ENCODE measurements around the gene MYO18A. TPM values are rescaled to one million over a fixed set of nuclear protein-coding genes. Genes with fewer than 3 reads are reported as not detected.

Gene MYO18A
- total and polyA plus RNA-seq, 9 donors, result 23.0 to 53.9 (median 31.7) TPM

DNA sequence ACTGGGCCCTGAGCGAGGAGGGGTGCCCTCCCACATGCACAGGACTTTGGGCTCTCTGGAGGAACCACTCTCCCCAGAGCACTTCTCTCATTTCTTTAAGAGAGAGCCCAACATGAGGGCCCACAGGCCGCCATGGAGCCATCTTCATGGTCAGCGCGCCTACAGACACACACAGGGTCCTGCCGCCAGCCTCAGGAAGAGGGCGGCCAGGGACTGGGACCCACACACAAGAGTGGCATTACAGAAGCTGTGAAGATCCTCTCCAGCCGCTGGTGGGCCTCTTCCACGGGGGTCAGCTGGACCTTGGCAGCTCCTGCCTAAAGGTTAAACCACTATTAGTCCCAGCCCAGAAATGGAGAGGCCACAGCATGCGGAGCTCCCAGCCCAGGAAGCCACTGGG is 54.5 kb downstream of the MYO18A start:
- no peak overlapping the region for H3K4me3 ChIP-seq
- DNase-seq, result no peak
- H3K9me3 ChIP-seq, result no peaks in the 10 kb centered on the region
- H3K27ac ChIP-seq, result no peak overlapping the region
- WGBS, 3 donors, result 83 to 91% (median 84%) methylated on average over 8 to 9 of the region's 9 CpGs
- intact Hi-C loops (cut with DNase I), result loop anchor here in 1 of 4 donors (5.0 to 10.0 kb wide), 2 partner anchors 92 to 159 kb away; no protein-coding TSS in a partner anchor
- H3K27me3 ChIP-seq, result no peaks in the 10 kb centered on the region
- no peaks in the 10 kb centered on the region for H3K4me1 ChIP-seq (ENCODE audit: insufficient read depth)
- no peaks in the 10 kb centered on the region for H3K36me3 ChIP-seq
- TF ChIP-seq EP300 (IDR thresholded peaks at IDR 0.05) (no peak), POLR2A (IDR thresholded peaks at IDR 0.05) (no peak)
- TF ChIP-seq, protein P1, sequence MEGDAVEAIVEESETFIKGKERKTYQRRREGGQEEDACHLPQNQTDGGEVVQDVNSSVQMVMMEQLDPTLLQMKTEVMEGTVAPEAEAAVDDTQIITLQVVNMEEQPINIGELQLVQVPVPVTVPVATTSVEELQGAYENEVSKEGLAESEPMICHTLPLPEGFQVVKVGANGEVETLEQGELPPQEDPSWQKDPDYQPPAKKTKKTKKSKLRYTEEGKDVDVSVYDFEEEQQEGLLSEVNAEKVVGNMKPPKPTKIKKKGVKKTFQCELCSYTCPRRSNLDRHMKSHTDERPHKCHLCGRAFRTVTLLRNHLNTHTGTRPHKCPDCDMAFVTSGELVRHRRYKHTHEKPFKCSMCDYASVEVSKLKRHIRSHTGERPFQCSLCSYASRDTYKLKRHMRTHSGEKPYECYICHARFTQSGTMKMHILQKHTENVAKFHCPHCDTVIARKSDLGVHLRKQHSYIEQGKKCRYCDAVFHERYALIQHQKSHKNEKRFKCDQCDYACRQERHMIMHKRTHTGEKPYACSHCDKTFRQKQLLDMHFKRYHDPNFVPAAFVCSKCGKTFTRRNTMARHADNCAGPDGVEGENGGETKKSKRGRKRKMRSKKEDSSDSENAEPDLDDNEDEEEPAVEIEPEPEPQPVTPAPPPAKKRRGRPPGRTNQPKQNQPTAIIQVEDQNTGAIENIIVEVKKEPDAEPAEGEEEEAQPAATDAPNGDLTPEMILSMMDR (IDR thresholded peaks at IDR 0.05), result no peak

DNA sequence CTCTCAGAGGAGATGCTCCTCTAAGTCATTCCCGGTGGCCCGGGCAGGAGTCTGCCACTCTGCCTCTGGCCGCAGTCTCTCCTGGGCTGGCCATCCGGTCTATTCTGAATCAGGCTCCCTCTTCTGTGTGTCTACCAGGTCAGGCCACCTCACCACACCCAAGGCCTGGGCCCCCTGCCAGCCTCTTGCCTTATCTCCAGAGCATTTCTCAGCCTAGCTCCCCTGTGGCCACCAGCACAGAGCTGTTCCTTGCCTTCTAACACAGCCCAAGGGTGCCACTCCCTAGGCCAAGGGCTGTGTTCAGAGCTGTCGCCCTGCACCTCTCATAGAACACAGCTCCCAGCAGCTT is 55.3 kb downstream of the MYO18A start:
- no peaks in the 10 kb centered on the region for H3K4me1 ChIP-seq (ENCODE audit: insufficient read depth)
- no peaks in the 10 kb centered on the region for H3K36me3 ChIP-seq
- intact Hi-C loops (cut with DNase I), result loop anchor here in 1 of 4 donors (5.0 to 10.0 kb wide), 2 partner anchors 92 to 160 kb away; no protein-coding TSS in a partner anchor
- no peaks in the 10 kb centered on the region for H3K9me3 ChIP-seq
- WGBS, 3 donors, result 83 to 93% (median 88%) methylated on average over 5 of the region's 5 CpGs
- no peak overlapping the region for H3K4me3 ChIP-seq
- TF ChIP-seq, protein P1 (IDR thresholded peaks at IDR 0.05), result no peak
- TF ChIP-seq EP300 (IDR thresholded peaks at IDR 0.05) (no peak), POLR2A (IDR thresholded peaks at IDR 0.05) (no peak)
- no peak overlapping the region for H3K27ac ChIP-seq
- DNase-seq, result no peak
- no peaks in the 10 kb centered on the region for H3K27me3 ChIP-seq

DNA sequence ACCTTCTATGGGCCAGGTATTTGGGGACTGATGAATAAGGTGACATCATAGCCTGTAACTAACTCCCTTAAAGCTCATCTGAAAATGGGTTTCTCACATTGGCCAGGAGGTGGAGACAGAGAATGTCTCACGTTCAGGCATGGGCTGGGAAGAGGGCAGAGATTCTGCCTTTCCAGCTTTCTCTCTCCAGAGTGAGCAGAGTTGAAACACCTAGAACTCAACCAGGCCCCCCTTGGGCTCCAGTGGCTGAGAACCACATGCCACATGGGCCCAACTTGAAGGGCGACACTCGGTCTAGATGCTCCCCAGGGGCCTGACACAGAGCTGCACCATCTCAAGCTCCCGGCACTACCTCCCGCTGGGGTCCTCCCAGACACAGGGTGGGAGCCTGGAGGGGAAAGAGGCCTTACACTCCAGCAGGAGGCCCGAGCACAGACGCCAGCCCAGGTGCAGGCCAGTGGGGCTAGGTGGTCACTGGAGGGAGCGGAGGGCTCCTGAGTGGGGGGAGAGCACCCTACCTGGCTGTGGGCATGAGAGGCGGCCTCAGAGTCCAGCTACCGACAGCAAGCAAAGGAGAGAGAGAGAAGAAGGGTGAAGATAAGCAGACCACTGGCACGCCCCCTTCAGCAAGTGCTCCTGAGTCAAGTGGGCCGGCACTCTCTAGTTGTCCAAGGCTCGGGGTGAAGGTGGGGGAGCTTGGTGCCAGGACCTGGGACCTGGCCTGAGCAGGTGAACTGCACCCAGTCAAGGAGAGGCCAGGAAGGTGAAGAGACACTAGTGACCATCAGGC is 55.9 kb downstream of the MYO18A start:
- peak in 1 of 5 donors; percentile 54 for DNase-seq
- 66 to 68% (median 68%) methylated on average over 13 of the region's 13 CpGs for WGBS, 3 donors
- H3K9me3 ChIP-seq, result no peaks in the 10 kb centered on the region
- no peaks in the 10 kb centered on the region for H3K27me3 ChIP-seq
- no peak overlapping the region for H3K27ac ChIP-seq
- TF ChIP-seq POLR2A (IDR thresholded peaks at IDR 0.05), result no peak
- no peak for TF ChIP-seq EP300 (IDR thresholded peaks at IDR 0.05)
- TF ChIP-seq, protein P1 (IDR thresholded peaks at IDR 0.05), result peak in 1 of 3 donors; percentile 57
- no peaks in the 10 kb centered on the region for H3K36me3 ChIP-seq
- intact Hi-C loops (cut with DNase I), result loop anchor here in 1 of 4 donors (10.0 kb wide), 1 partner anchor 160 kb away; no protein-coding TSS in a partner anchor
- no peaks in the 10 kb centered on the region for H3K4me1 ChIP-seq (ENCODE audit: insufficient read depth)
- no peak overlapping the region for H3K4me3 ChIP-seq

DNA sequence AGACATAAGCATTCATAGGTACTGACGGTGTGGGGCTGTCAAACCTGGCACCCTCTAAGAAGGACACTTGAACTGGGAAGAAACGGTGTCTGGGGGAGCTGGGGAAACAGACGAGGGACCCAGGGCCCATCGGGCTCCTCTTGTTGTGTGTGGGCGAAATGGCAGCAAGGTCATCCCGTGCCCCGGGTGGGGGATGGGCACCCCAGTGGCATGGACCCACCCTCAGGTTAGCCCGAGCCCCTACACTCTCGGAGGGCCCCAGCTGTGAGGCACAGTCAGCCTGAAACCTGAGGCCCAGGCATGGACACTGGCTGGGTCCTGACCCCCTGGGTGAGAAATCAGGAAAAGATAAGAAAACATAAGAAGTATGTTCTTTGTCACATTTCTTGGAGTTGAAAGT is 57.1 kb downstream of the MYO18A start:
- TF ChIP-seq POLR2A (IDR thresholded peaks at IDR 0.05), result no peak
- TF ChIP-seq, protein P1 (IDR thresholded peaks at IDR 0.05), result no peak
- TF ChIP-seq EP300 (IDR thresholded peaks at IDR 0.05), result no peak
- DNase-seq, result no peak
- H3K27me3 ChIP-seq, result no peaks in the 10 kb centered on the region
- 66 to 76% (median 75%) methylated on average over 9 of the region's 9 CpGs for WGBS, 3 donors
- H3K4me3 ChIP-seq, result no peak overlapping the region
- no peaks in the 10 kb centered on the region for H3K36me3 ChIP-seq
- no peaks in the 10 kb centered on the region for H3K4me1 ChIP-seq (ENCODE audit: insufficient read depth)
- intact Hi-C loops (cut with DNase I), result loop anchor here in 1 of 4 donors (10.0 kb wide), 1 partner anchor 162 kb away; no protein-coding TSS in a partner anchor
- H3K27ac ChIP-seq, result no peak overlapping the region
- H3K9me3 ChIP-seq, result no peaks in the 10 kb centered on the region
